HEK293 (cell line): ENCODE results near the gene SF1.

Source experiments
- BCL11B ChIP-seq: fragments of 450-650 bp; formaldehyde crosslinking; IDR thresholded peaks from 2 replicates; pipeline ENCODE4 v1.5.1; 2016; ENCODE audit warnings: low read depth, missing biosample characterization, missing genetic modification characterization
- ELK4 ChIP-seq: IDR thresholded peaks from 2 replicates; pipeline ENCODE4 v1.6.1; 2011; ENCODE audit warnings: mild to moderate bottlenecking, low read depth, low read length, borderline replicate concordance
- GLI2 ChIP-seq: fragments of 450-650 bp; formaldehyde crosslinking; IDR thresholded peaks from 2 replicates; pipeline ENCODE4; 2017; ENCODE audit warnings: missing biosample characterization, missing genetic modification characterization, low read depth, borderline replicate concordance
- KLF8 ChIP-seq: fragments of 450-650 bp; formaldehyde crosslinking; IDR thresholded peaks from 2 replicates; pipeline ENCODE4 v1.5.1; 2016; ENCODE audit warnings: missing biosample characterization, missing genetic modification characterization
- MEIS1 ChIP-seq: sonication (generic); formaldehyde crosslinking; IDR thresholded peaks from 2 replicates; pipeline ENCODE4 v1.8.1; 2022; ENCODE audit warnings: missing genetic modification reagents, mild to moderate bottlenecking, borderline replicate concordance
- MZF1 ChIP-seq: fragments of 450-650 bp; formaldehyde crosslinking; IDR thresholded peaks from 2 replicates; pipeline ENCODE4 v1.5.1; 2017; ENCODE audit warnings: missing biosample characterization, missing genetic modification characterization, borderline replicate concordance
- PRDM4 ChIP-seq: fragments of 450-650 bp; formaldehyde crosslinking; IDR thresholded peaks from 2 replicates; pipeline ENCODE4 v1.5.1; 2017; ENCODE audit warnings: missing biosample characterization, missing genetic modification characterization
- SALL2 ChIP-seq: fragments of 450-650 bp; formaldehyde crosslinking; IDR thresholded peaks from 2 replicates; pipeline ENCODE4 v1.5.0; 2017; ENCODE audit warnings: missing biosample characterization, mild to moderate bottlenecking, missing genetic modification characterization, borderline replicate concordance
- SCRT2 ChIP-seq: fragments of 450-650 bp; formaldehyde crosslinking; IDR thresholded peaks from 2 replicates; pipeline ENCODE4 v1.5.1; 2016; ENCODE audit warnings: missing biosample characterization, missing genetic modification characterization
- SP3 ChIP-seq: fragments of 450-650 bp; formaldehyde crosslinking; IDR thresholded peaks from 2 replicates; pipeline ENCODE4 v1.5.1; 2016; ENCODE audit warnings: missing biosample characterization, missing genetic modification characterization
- TRIM28 ChIP-seq: IDR thresholded peaks from 2 replicates; pipeline ENCODE4 v1.6.1; 2011; ENCODE audit warnings: low read length, control low read depth, borderline replicate concordance
- YY1 ChIP-seq: fragments of 450-650 bp; formaldehyde crosslinking; IDR thresholded peaks from 2 replicates; pipeline ENCODE4 v1.5.1; 2018; ENCODE audit warnings: missing biosample characterization, missing genetic modification characterization
- ZBTB1 ChIP-seq: fragments of 450-650 bp; formaldehyde crosslinking; IDR thresholded peaks from 2 replicates; pipeline ENCODE4 v1.5.1; 2016; ENCODE audit warnings: missing biosample characterization, missing genetic modification characterization
- ZBTB26 ChIP-seq: fragments of 450-650 bp; formaldehyde crosslinking; optimal IDR thresholded peaks from 2 replicates; pipeline ENCODE3; 2016; ENCODE audit warnings: missing biosample characterization, mild to moderate bottlenecking, missing genetic modification characterization
- ZBTB8A ChIP-seq: fragments of 450-650 bp; formaldehyde crosslinking; IDR thresholded peaks from 2 replicates; pipeline ENCODE4 v1.5.1; 2016; ENCODE audit warnings: missing biosample characterization, missing genetic modification characterization
- ZFP41 ChIP-seq: fragments of 450-650 bp; formaldehyde crosslinking; IDR thresholded peaks from 2 replicates; pipeline ENCODE4 v1.5.1; 2016; ENCODE audit warnings: missing biosample characterization, missing genetic modification characterization, borderline replicate concordance
- ZIC2 ChIP-seq: fragments of 450-650 bp; formaldehyde crosslinking; IDR thresholded peaks from 2 replicates; pipeline ENCODE4 v1.5.1; 2016; ENCODE audit warnings: missing biosample characterization, missing genetic modification characterization
- ZNF10 ChIP-seq: fragments of 450-650 bp; formaldehyde crosslinking; IDR thresholded peaks from 2 replicates; pipeline ENCODE4 v1.5.1; 2017; ENCODE audit warnings: missing biosample characterization, missing genetic modification characterization
- ZNF133 ChIP-seq: fragments of 450-650 bp; formaldehyde crosslinking; IDR thresholded peaks from 2 replicates; pipeline ENCODE4 v1.5.1; 2016; ENCODE audit warnings: missing biosample characterization, missing genetic modification characterization
- ZNF146 ChIP-seq: fragments of 450-650 bp; formaldehyde crosslinking; IDR thresholded peaks from 2 replicates; pipeline ENCODE4 v1.5.1; 2016; ENCODE audit warnings: missing biosample characterization, missing genetic modification characterization
- ZNF16 ChIP-seq: fragments of 450-650 bp; formaldehyde crosslinking; IDR thresholded peaks from 2 replicates; pipeline ENCODE4 v1.5.1; 2016; ENCODE audit warnings: low read depth, missing biosample characterization, missing genetic modification characterization
- ZNF184 ChIP-seq: fragments of 450-650 bp; IDR thresholded peaks from 2 replicates; pipeline ENCODE4 v1.5.1; 2018; ENCODE audit warnings: missing biosample characterization, mild to moderate bottlenecking, missing genetic modification characterization
- ZNF19 ChIP-seq: fragments of 450-650 bp; formaldehyde crosslinking; IDR thresholded peaks from 2 replicates; pipeline ENCODE4; 2016; ENCODE audit warnings: missing biosample characterization, missing genetic modification characterization, low read depth
- ZNF302 ChIP-seq: fragments of 450-650 bp; formaldehyde crosslinking; IDR thresholded peaks from 2 replicates; pipeline ENCODE4 v1.5.1; 2016; ENCODE audit warnings: missing biosample characterization, missing genetic modification characterization, low read depth
- ZNF341 ChIP-seq: fragments of 450-650 bp; formaldehyde crosslinking; IDR thresholded peaks from 2 replicates; pipeline ENCODE4; 2016; ENCODE audit warnings: low read depth, missing biosample characterization, missing genetic modification characterization
- ZNF473 ChIP-seq: fragments of 450-650 bp; formaldehyde crosslinking; IDR thresholded peaks from 2 replicates; pipeline ENCODE4 v1.5.1; 2017; ENCODE audit warnings: missing biosample characterization, missing genetic modification characterization
- ZNF529 ChIP-seq: fragments of 450-650 bp; formaldehyde crosslinking; IDR thresholded peaks from 2 replicates; pipeline ENCODE4 v1.5.1; 2017; ENCODE audit warnings: missing genetic modification characterization, missing biosample characterization; ENCODE audit not compliant: insufficient replicate concordance
- ZNF610 ChIP-seq: fragments of 450-650 bp; formaldehyde crosslinking; IDR thresholded peaks from 2 replicates; pipeline ENCODE4 v1.5.1; 2016; ENCODE audit warnings: missing biosample characterization, missing genetic modification characterization, borderline replicate concordance
- ZNF621 ChIP-seq: fragments of 450-650 bp; formaldehyde crosslinking; IDR thresholded peaks from 2 replicates; pipeline ENCODE4 v1.5.1; 2017; ENCODE audit warnings: missing biosample characterization, missing genetic modification characterization
- ZNF626 ChIP-seq: fragments of 450-650 bp; sonication (Bioruptor Pico); formaldehyde crosslinking; IDR thresholded peaks from 2 replicates; pipeline ENCODE4 v1.5.1; 2018; ENCODE audit warnings: missing biosample characterization, missing genetic modification characterization, inconsistent platforms
- ZNF777 ChIP-seq: fragments of 450-650 bp; formaldehyde crosslinking; IDR thresholded peaks from 2 replicates; pipeline ENCODE4 v1.5.1; 2017; ENCODE audit warnings: missing biosample characterization, missing genetic modification characterization, borderline replicate concordance
- ZNF792 ChIP-seq: fragments of 450-650 bp; formaldehyde crosslinking; IDR thresholded peaks from 2 replicates; pipeline ENCODE4 v1.5.1; 2016; ENCODE audit warnings: missing biosample characterization, missing genetic modification characterization
- ZNF830 ChIP-seq: fragments of 450-650 bp; IDR thresholded peaks from 2 replicates; pipeline ENCODE4 v1.5.0; 2018; ENCODE audit warnings: missing biosample characterization, missing genetic modification characterization, low read depth, mild to moderate bottlenecking, moderate library complexity
- ZSCAN18 ChIP-seq: fragments of 450-650 bp; formaldehyde crosslinking; IDR thresholded peaks from 2 replicates; pipeline ENCODE4 v1.5.1; 2016; ENCODE audit warnings: missing biosample characterization, missing genetic modification characterization
- ZSCAN30 ChIP-seq: fragments of 450-650 bp; IDR thresholded peaks from 2 replicates; pipeline ENCODE4 v1.5.1; 2018; ENCODE audit warnings: missing biosample characterization, mild to moderate bottlenecking, missing genetic modification characterization, moderate library complexity
- ZXDB ChIP-seq: fragments of 450-650 bp; formaldehyde crosslinking; IDR thresholded peaks from 2 replicates; pipeline ENCODE4 v1.5.1; 2016; ENCODE audit warnings: missing biosample characterization, missing genetic modification characterization

Gene SF1

GRCh38 chr11:64723117-64723906 is 55.0 kb downstream of the SF1 start, which contains the start of gene NRXN2 (continued):
- TF ChIP-seq ZNF473 (tag by site-specific recombination) (no peak), ZIC2 (tag by site-specific recombination) (no peak), YY1 (tag by site-specific recombination) (no peak), ZNF621 (tag by site-specific recombination) (no peak), TRIM28 (no peak), ZSCAN30 (tag by site-specific recombination) (peak; percentile 50; the same call in 1 of the 2 replicates), ZNF529 (tag by site-specific recombination) (no peak), KLF8 (0 out of 2 replicates have a peak, but pooled peaks have one; percentile 55), ZXDB (tag by site-specific recombination) (no peak; the same call in 1 of the 2 replicates), ZNF10 (tag by site-specific recombination) (no peak), ZNF146 (tag by site-specific recombination) (no peak), BCL11B (tag by site-specific recombination) (no peak), PRDM4 (tag by site-specific recombination) (no peak), ZNF16 (tag by site-specific recombination) (no peak), MZF1 (tag by site-specific recombination) (no peak), ZNF626 (tag by site-specific recombination) (no peak), SCRT2 (0 out of 2 replicates have a peak, but pooled peaks have one; percentile 16), MEIS1 (no peak), ZNF830 (no peak), ZNF302 (tag by site-specific recombination) (no peak), ZSCAN18 (tag by site-specific recombination) (no peak), ZNF777 (tag by site-specific recombination) (peak; percentile 68; the same call in 1 of the 2 replicates), ZNF341 (tag by site-specific recombination) (peak; percentile 43; the same call in 1 of the 2 replicates), ZNF792 (tag by site-specific recombination) (no peak), GLI2 (tag by site-specific recombination) (no peak), ZNF610 (tag by site-specific recombination) (0 out of 2 replicates have a peak, but pooled peaks have one; percentile 45), ZBTB1 (tag by site-specific recombination) (no peak), SALL2 (tag by site-specific recombination) (no peak), ZBTB26 (tag by site-specific recombination) (peak; percentile 67), ZNF19 (tag by site-specific recombination) (no peak), ELK4 (no peak), ZFP41 (tag by site-specific recombination) (no peak), SP3 (peak; percentile 23; the same call in 1 of the 2 replicates), ZNF133 (tag by site-specific recombination) (no peak), ZNF184 (tag by site-specific recombination) (no peak), ZBTB8A (tag by site-specific recombination) (peak; percentile 56)
